BJ (cell line): Measurements from ENCODE around the gene PRLR. TPM values are rescaled to one million over a fixed set of nuclear protein-coding genes. Genes with fewer than 3 reads are reported as not detected.

ENCODE experiments used
- CTCF ChIA-PET: fragments of 350-600 bp; formaldehyde crosslinking; extraction: SDS; loops from one replicate; lab custom pipeline; 2021; ENCODE audit warnings: antibody characterized with exemption, inconsistent platforms; lab: Yijun Ruan, JAX
- POLR2A ChIA-PET: fragments of 300-600 bp; sonication (Branson Sonifier 250); formaldehyde crosslinking; extraction: SDS; loops from one replicate; lab custom pipeline; 2021; ENCODE audit warnings: antibody characterized with exemption; lab: Charles Lee
- DNase-seq: peaks from one replicate; pipeline ENCODE4 v3.0.0-alpha.2; 2011; ENCODE audit warnings: low read depth
- H3K27me3 ChIP-seq: 2 replicates; pipeline ENCODE4 v1.6.0; 2011; ENCODE audit warnings: low read length; ENCODE audit not compliant: control insufficient read depth, insufficient read depth
- H3K36me3 ChIP-seq: 2 replicates; pipeline ENCODE4 v1.5.1; 2011; ENCODE audit warnings: low read length; ENCODE audit not compliant: control insufficient read depth, insufficient read depth
- H3K4me3 ChIP-seq: 2 replicates; pipeline ENCODE4 v1.5.1; 2011; ENCODE audit warnings: low read depth, mild to moderate bottlenecking, control low read depth, low read length
- CTCF ChIP-seq: IDR thresholded peaks from 2 replicates; pipeline ENCODE4 v1.5.1; 2011; ENCODE audit warnings: low read depth, mild to moderate bottlenecking, control low read depth, inconsistent platforms, low read length, moderate library complexity; ENCODE audit not compliant: insufficient read depth
- polyA minus RNA-seq: library from RNA; depleted of rRNA, polyadenylated mRNA; stranded (reverse); fragments of >200 nt; gene quantifications from 2 replicates; pipeline ENCODE4 v1.2.3, GENCODE V29; 2011; rRNA and poly(A)+ RNA removed
- polyA plus RNA-seq: library from polyadenylated mRNA; depleted of rRNA; stranded (reverse); fragments of >200 nt; gene quantifications from 2 replicates; pipeline ENCODE4 v1.2.3, GENCODE V29; 2011; rRNA removed

The PRLR gene
- polyA plus RNA-seq (0.34 and 0.59 TPM in 2 replicates), polyA minus RNA-seq (0.67 and 1.4 TPM in 2 replicates)

GRCh38 chr5:35230038-35230611 lies at the start of gene PRLR:
Gene PRLR (minus strand): TSS chr5:35230487. CDS start chr5:35089620, 140,867 bp downstream.
- ChIA-PET CTCF (interaction anchor here (0.6 to 1.3 kb wide), 5 partner anchors 15 to 755 kb away, joined by 3 to 4 read pairs (median 3); no protein-coding TSS in a partner anchor), POLR2A (interaction anchor here (0.6 kb wide), 1 partner anchor 91 kb away, joined by 4 read pairs; no protein-coding TSS in a partner anchor)
- peak; percentile 26 for DNase-seq
- peak within 1 kb of the TSS; percentile 33 for H3K4me3 ChIP-seq
- no peak for TF ChIP-seq CTCF
- no peaks in the 10 kb centered on the region for H3K36me3 ChIP-seq
- peaks cover 23% of the 10 kb centered on the region for H3K27me3 ChIP-seq

- CTCF ChIA-PET, result no interaction called here
- H3K27me3 ChIP-seq, result no peaks in the 10 kb centered on the region
- H3K4me3 ChIP-seq, result no peak overlapping the region
- no peak for DNase-seq
- no peaks in the 10 kb centered on the region for H3K36me3 ChIP-seq
- TF ChIP-seq CTCF, result no peak
- POLR2A ChIA-PET, result no interaction called here
Observed at GRCh38 chr5:35274839-35275509, 44.7 kb upstream of the PRLR start.

- ChIA-PET CTCF (no interaction called here), POLR2A (no interaction called here)
- H3K27me3 ChIP-seq, result no peaks in the 10 kb centered on the region
- no peaks in the 10 kb centered on the region for H3K36me3 ChIP-seq
- no peak for TF ChIP-seq CTCF
- DNase-seq, result no peak
- H3K4me3 ChIP-seq, result no peak overlapping the region
Observed at GRCh38 chr5:35269006-35269405, 38.7 kb upstream of the PRLR start.

- DNase-seq, result no peak
- ChIA-PET POLR2A (no interaction called here), CTCF (no interaction called here)
- H3K4me3 ChIP-seq, result no peak overlapping the region
- H3K27me3 ChIP-seq, result no peaks in the 10 kb centered on the region
- H3K36me3 ChIP-seq, result no peaks in the 10 kb centered on the region
- no peak for TF ChIP-seq CTCF
Observed at GRCh38 chr5:35266276-35266675, 36.0 kb upstream of the PRLR start.

- POLR2A ChIA-PET, result no interaction called here
- TF ChIP-seq CTCF, result no peak
Observed at GRCh38 chr5:35264509-35264908, 34.2 kb upstream of the PRLR start.

More at GRCh38 chr5:35264509-35264908, 34.2 kb upstream of the PRLR start:
- Histone ChIP-seq H3K36me3 (no peaks in the 10 kb centered on the region), H3K4me3 (no peak overlapping the region), H3K27me3 (no peaks in the 10 kb centered on the region)
- DNase-seq, result no peak
- CTCF ChIA-PET, result no interaction called here
